HepG2 (cell line): ENCODE measurements around the gene COPS6. TPM values are rescaled to one million over a fixed set of nuclear protein-coding genes. Genes with fewer than 3 reads are reported as not detected.

Experiments used
- ATF6 ChIP-seq: sonication (generic); formaldehyde crosslinking; conservative IDR thresholded peaks from 2 replicates; pipeline ENCODE4 v1.4.0; 2020; ENCODE audit warnings: missing genetic modification reagents
- CHD2 ChIP-seq: IDR thresholded peaks from 2 replicates; pipeline ENCODE4 v1.6.1; 2011; ENCODE audit warnings: low read depth, low read length, improper control_type of control experiment
- DZIP1 ChIP-seq: sonication (generic); formaldehyde crosslinking; IDR thresholded peaks from 2 replicates; pipeline ENCODE4 v1.5.0; 2020; ENCODE audit warnings: mild to moderate bottlenecking, missing genetic modification reagents
- FIP1L1 ChIP-seq: fragments of 200-400 bp; formaldehyde crosslinking; IDR thresholded peaks from 2 replicates; pipeline ENCODE4 v1.6.1; 2018; ENCODE audit warnings: low read depth, mild to moderate bottlenecking, low read length, moderate library complexity, borderline replicate concordance; ENCODE audit not compliant: insufficient read depth
- GATA4 ChIP-seq: sonication (generic); IDR thresholded peaks from 2 replicates; pipeline ENCODE4 v1.6.1; 2016; ENCODE audit warnings: antibody characterized with exemption, low read depth, borderline replicate concordance
- PHF20 ChIP-seq: sonication (generic); formaldehyde crosslinking; IDR thresholded peaks from 2 replicates; pipeline ENCODE4 v1.5.0; 2020; ENCODE audit warnings: mild to moderate bottlenecking, missing genetic modification reagents
- STAT6 ChIP-seq: sonication (generic); formaldehyde crosslinking; IDR thresholded peaks from 2 replicates; pipeline ENCODE4 v1.4.0; 2020; ENCODE audit warnings: missing genetic modification reagents, mild to moderate bottlenecking, borderline replicate concordance
- ZBTB39 ChIP-seq: sonication (generic); formaldehyde crosslinking; IDR thresholded peaks from 2 replicates; pipeline ENCODE4 v1.5.0; 2020; ENCODE audit warnings: missing genetic modification reagents
- ZNF382 ChIP-seq: sonication (generic); formaldehyde crosslinking; IDR thresholded peaks from 2 replicates; pipeline ENCODE4 v1.5.0; 2020; ENCODE audit warnings: missing genetic modification reagents, mild to moderate bottlenecking, borderline replicate concordance
- ZNF660 ChIP-seq: sonication (generic); formaldehyde crosslinking; IDR thresholded peaks from 2 replicates; pipeline ENCODE4 v1.5.1; 2020; ENCODE audit warnings: mild to moderate bottlenecking, low read depth, missing genetic modification reagents, borderline replicate concordance
- ZNF703 ChIP-seq: sonication (generic); formaldehyde crosslinking; IDR thresholded peaks from 2 replicates; pipeline ENCODE4 v1.5.1; 2020; ENCODE audit warnings: missing genetic modification reagents, mild to moderate bottlenecking, moderate library complexity, borderline replicate concordance
- ZNF766 ChIP-seq: sonication (generic); formaldehyde crosslinking; IDR thresholded peaks from 2 replicates; pipeline ENCODE4 v1.5.0; 2020; ENCODE audit warnings: missing genetic modification reagents, borderline replicate concordance
- ZNF770 ChIP-seq: sonication (generic); formaldehyde crosslinking; IDR thresholded peaks from 2 replicates; pipeline ENCODE4 v1.5.0; 2020; ENCODE audit warnings: mild to moderate bottlenecking, missing genetic modification reagents
- ZNF773 ChIP-seq: sonication (generic); formaldehyde crosslinking; IDR thresholded peaks from 2 replicates; pipeline ENCODE4 v1.4.0; 2020; ENCODE audit warnings: missing genetic modification reagents, borderline replicate concordance
- ZNF777 ChIP-seq: sonication (generic); formaldehyde crosslinking; IDR thresholded peaks from 2 replicates; pipeline ENCODE4 v1.4.0; 2020; ENCODE audit warnings: missing genetic modification reagents
- polyA plus RNA-seq, 8 experiments: library from polyadenylated mRNA; depleted of rRNA in 3 of 8; stranded (reverse) in 7 of 8; unstranded in 1 of 8; fragments of >200 nt; fragmentation: Illumina TruSeq in 4 of 8; extraction: Trizol in 4 of 8; gene quantifications; 2 replicates each; pipeline versions ENCODE4 v1.2.1 to v1.2.3, GENCODE V29; 2011 to 2016; ENCODE audit warnings: low read depth in 4 of 8, missing spikeins in 1 of 8, mixed read lengths in 1 of 8; ENCODE audit not compliant: insufficient read depth in 1 of 8
- total RNA-seq, 5 experiments: library from RNA; depleted of rRNA; stranded (reverse); fragments of >200 nt; fragmentation: Illumina TruSeq; extraction: Trizol; gene quantifications; 2 replicates each; pipeline ENCODE4 v1.2.3, GENCODE V29; 2016; ENCODE audit warnings: low read depth in 1 of 5

Gene COPS6
- total and polyA plus RNA-seq, 2 of the 13 experiments (the other 11 are each of a cell fraction or from before 2014, with no cell fraction given): 33.4 to 117 TPM

- peak; percentile 58; the same call in 1 of the 2 replicates for TF ChIP-seq DZIP1 (CRISPR knock-in tag)
- TF ChIP-seq ZNF703 (CRISPR knock-in tag): no peak
- TF ChIP-seq ATF6 (CRISPR knock-in tag): 0 out of 2 replicates have a peak, but pooled peaks have one; percentile 29
- TF ChIP-seq ZNF777 (CRISPR knock-in tag): peak; percentile 57
- no peak for TF ChIP-seq FIP1L1
- no peak for TF ChIP-seq ZBTB39
- TF ChIP-seq ZNF382 (CRISPR knock-in tag): no peak
- peak; percentile 63; the same call in 1 of the 2 replicates for TF ChIP-seq ZNF773
- TF ChIP-seq ZNF660: 0 out of 2 replicates have a peak, but pooled peaks have one; percentile 28
- peak; percentile 86; the same call in 1 of the 2 replicates for TF ChIP-seq ZNF766 (CRISPR knock-in tag)
- no peak for TF ChIP-seq GATA4
- no peak for TF ChIP-seq STAT6 (CRISPR knock-in tag)
- no peak for TF ChIP-seq CHD2
- peak; percentile 68; the same call in 1 of the 2 replicates for TF ChIP-seq PHF20 (CRISPR knock-in tag)
- TF ChIP-seq ZNF770 (CRISPR knock-in tag): no peak
Measured at GRCh38 chr7:100119072-100119969, 30.6 kb downstream of the COPS6 start, which contains the start of the genes CNPY4 and TAF6 (continued).
